Measurements from ENCODE around the gene FSIP1. TPM values are rescaled to one million over a fixed set of nuclear protein-coding genes. Genes with fewer than 3 reads are reported as not detected.

FSIP1 gene
- total RNA-seq, 1 donor from 2014 or later, result not detected

- H3K27ac ChIP-seq, result peak overlapping the region in 1 of 2 donors; percentile 61
- no peak for DNase-seq (ENCODE audit: low spot score in 2 of 2)
- no peaks in the 10 kb centered on the region for H3K9me3 ChIP-seq
- peak overlapping the region in 1 of 2 donors; percentile 94 for H3K4me3 ChIP-seq
- peaks cover 0 to 8% of the 10 kb centered on the region in 2 donors for H3K4me1 ChIP-seq
- intact Hi-C loops (cut with DNase I), result loop anchor here (5.0 kb wide), 1 partner anchor 1498 kb away; no protein-coding TSS in a partner anchor
- TF ChIP-seq CTCF (IDR thresholded peaks at IDR 0.05), result no peak
- no peaks in the 10 kb centered on the region for H3K36me3 ChIP-seq
- no peaks in the 10 kb centered on the region for H3K27me3 ChIP-seq
Measured at GRCh38 chr15:39784125-39784524, 1.5 kb upstream of the FSIP1 start.

- no peaks in the 10 kb centered on the region for H3K9me3 ChIP-seq
- peak overlapping the region; percentile 61 to 81 for H3K27ac ChIP-seq
- intact Hi-C loops (cut with DNase I), result loop anchor here (2.0 to 5.0 kb wide), 4 partner anchors 137 to 1499 kb away; partner anchors contain the start of genes BMF, GPR176 and SRP14
- DNase-seq (ENCODE audit: low spot score in 2 of 2), result no peak
- no peak for TF ChIP-seq CTCF (IDR thresholded peaks at IDR 0.05)
- no peaks in the 10 kb centered on the region for H3K27me3 ChIP-seq
- H3K4me3 ChIP-seq, result peak overlapping the region; percentile 84 to 94
- peaks cover 0 to 8% of the 10 kb centered on the region in 2 donors for H3K4me1 ChIP-seq
- no peaks in the 10 kb centered on the region for H3K36me3 ChIP-seq
Measured at GRCh38 chr15:39783244-39783820, 691 bp upstream of the FSIP1 start.

GRCh38 chr15:39781967-39782302, 706 bp downstream of the FSIP1 start:
- no peaks in the 10 kb centered on the region for H3K36me3 ChIP-seq
- peak overlapping the region; percentile 84 to 94 for H3K4me3 ChIP-seq
- TF ChIP-seq CTCF (IDR thresholded peaks at IDR 0.05), result no peak
- intact Hi-C loops (cut with DNase I), result loop anchor here (1.0 to 5.0 kb wide), 5 partner anchors 139 to 1500 kb away; partner anchors contain the start of genes BMF, EIF2AK4, GPR176 and SRP14
- H3K4me1 ChIP-seq, result peaks cover 0 to 8% of the 10 kb centered on the region in 2 donors
- DNase-seq (ENCODE audit: low spot score in 2 of 2), result no peak
- peak overlapping the region; percentile 40 to 61 for H3K27ac ChIP-seq
- H3K9me3 ChIP-seq, result no peaks in the 10 kb centered on the region
- no peaks in the 10 kb centered on the region for H3K27me3 ChIP-seq

GRCh38 chr15:39781147-39781966, 1.3 kb downstream of the FSIP1 start:
- H3K27me3 ChIP-seq, result no peaks in the 10 kb centered on the region
- peak overlapping the region in 1 of 2 donors; percentile 40 for H3K27ac ChIP-seq
- no peak for TF ChIP-seq CTCF (IDR thresholded peaks at IDR 0.05)
- no peak for DNase-seq (ENCODE audit: low spot score in 2 of 2)
- no peaks in the 10 kb centered on the region for H3K9me3 ChIP-seq
- peak overlapping the region in 1 of 2 donors; percentile 94 for H3K4me3 ChIP-seq
- H3K4me1 ChIP-seq, result peaks cover 0 to 7% of the 10 kb centered on the region in 2 donors
- H3K36me3 ChIP-seq, result no peaks in the 10 kb centered on the region
- intact Hi-C loops (cut with DNase I), result loop anchor here (5.0 kb wide), 1 partner anchor 1501 kb away; no protein-coding TSS in a partner anchor

- no peak for DNase-seq (ENCODE audit: low spot score in 2 of 2)
- no peaks in the 10 kb centered on the region for H3K36me3 ChIP-seq
- TF ChIP-seq CTCF (IDR thresholded peaks at IDR 0.05), result no peak
- no peak overlapping the region for H3K4me3 ChIP-seq
- intact Hi-C loops (cut with DNase I), result no loop called here
- no peak overlapping the region for H3K27ac ChIP-seq
- no peaks in the 10 kb centered on the region for H3K9me3 ChIP-seq
- H3K27me3 ChIP-seq, result no peaks in the 10 kb centered on the region
- peaks cover 0 to 2% of the 10 kb centered on the region in 2 donors for H3K4me1 ChIP-seq
Measured at GRCh38 chr15:39778021-39778420, 4.6 kb downstream of the FSIP1 start.
